ENCODE results near the gene SPEM1. TPM values are rescaled to one million over a fixed set of nuclear protein-coding genes. Genes with fewer than 3 reads are reported as not detected.
A peak's percentile ranks its signal among the peaks of the same experiment; 100 is the strongest.

The SPEM1 gene
- total and polyA plus RNA-seq, 2 of the 13 experiments (the other 11 are each of a cell fraction or from before 2014, with no cell fraction given) = not detected

- TF ChIP-seq ARNTL (CRISPR knock-in tag; IDR thresholded peaks at IDR 0.05) = peak; percentile 64; the same call in 1 of the 2 replicates
- TF ChIP-seq CREM (IDR thresholded peaks at IDR 0.05) = 0 out of 2 replicates have a peak, but pooled peaks have one; percentile 19
- TF ChIP-seq CREM (CRISPR knock-in tag; IDR thresholded peaks at IDR 0.05) = no peak
- TF ChIP-seq RELA (CRISPR knock-in tag; IDR thresholded peaks at IDR 0.05) = no peak
- no peak; the same call in 1 of the 2 replicates for TF ChIP-seq NFYC (CRISPR knock-in tag; IDR thresholded peaks at IDR 0.05)
- TF ChIP-seq EZH2 (conservative IDR thresholded peaks at IDR 0.05; ENCODE audit: low read depth, low read length) = no peak
- no peak for TF ChIP-seq TGIF2 (CRISPR knock-in tag; IDR thresholded peaks at IDR 0.05)
- TF ChIP-seq TRIM24 (CRISPR knock-in tag; IDR thresholded peaks at IDR 0.05) = no peak
- TF ChIP-seq ZNF503 (CRISPR knock-in tag; IDR thresholded peaks at IDR 0.05) = no peak
- TF ChIP-seq ZNF557 (CRISPR knock-in tag; IDR thresholded peaks at IDR 0.05) = no peak
- TF ChIP-seq ZBTB34 (CRISPR knock-in tag; IDR thresholded peaks at IDR 0.05) = no peak
- no peak for TF ChIP-seq FOXK1 (CRISPR knock-in tag; IDR thresholded peaks at IDR 0.05; ENCODE audit: borderline replicate concordance, low read depth)
- no peak for TF ChIP-seq ZKSCAN1 (IDR thresholded peaks at IDR 0.05; ENCODE audit: low read length)
- TF ChIP-seq RFXAP (CRISPR knock-in tag; IDR thresholded peaks at IDR 0.05; ENCODE audit: borderline replicate concordance) = no peak
- peak; percentile 71 for TF ChIP-seq XRCC5 (optimal IDR thresholded peaks at IDR 0.05; ENCODE audit: low read length)
- peak; percentile 87; the same call in 1 of the 2 replicates for TF ChIP-seq ZNF788 (CRISPR knock-in tag; IDR thresholded peaks at IDR 0.05; ENCODE audit: borderline replicate concordance)
- no peak for TF ChIP-seq CSRNP2 (CRISPR knock-in tag; conservative IDR thresholded peaks at IDR 0.05; ENCODE audit: low read depth)
- TF ChIP-seq HMGXB4 (CRISPR knock-in tag; IDR thresholded peaks at IDR 0.05; ENCODE audit: borderline replicate concordance in 1 of 2, low read depth in 1 of 2) = peak; percentile 73 to 87; a peak in 3 of 4 replicates
- TF ChIP-seq KDM5A (IDR thresholded peaks at IDR 0.05; ENCODE audit: borderline replicate concordance, low read length) = peak; percentile 32; the same call in 1 of the 2 replicates
- TF ChIP-seq ZNF441 (CRISPR knock-in tag; IDR thresholded peaks at IDR 0.05; ENCODE audit: borderline replicate concordance) = 0 out of 2 replicates have a peak, but pooled peaks have one; percentile 14
- TF ChIP-seq PHB2 (IDR thresholded peaks at IDR 0.05; ENCODE audit: partially characterized antibody) = no peak
- TF ChIP-seq ZNF615 (CRISPR knock-in tag; IDR thresholded peaks at IDR 0.05; ENCODE audit: borderline replicate concordance) = no peak
- TF ChIP-seq FOXP1 (IDR thresholded peaks at IDR 0.05) = no peak
- TF ChIP-seq FOXP1 (CRISPR knock-in tag; IDR thresholded peaks at IDR 0.05) = no peak
- TF ChIP-seq SMC3 (IDR thresholded peaks at IDR 0.05; ENCODE audit: low read length) = no peak
These were observed 24.8 kb downstream of the SPEM1 start, which contains the start of gene CHRNB1 (continued) for GRCh38 chr17:7444682-7445618.
